Measurements from ENCODE around the gene DNAH14. TPM values are rescaled to one million over a fixed set of nuclear protein-coding genes. Genes with fewer than 3 reads are reported as not detected.
"Not testable (repeated sequence)": the region's sequence is repeated elsewhere in the genome, so short reads cannot be mapped to it uniquely, and the experiment has no call there.

The DNAH14 gene
- total and polyA plus RNA-seq, 9 of the 15 experiments (the other 6 are each of a cell fraction or from before 2014, with no cell fraction given): 58.4 to 142 (median 98.4) TPM

DNA sequence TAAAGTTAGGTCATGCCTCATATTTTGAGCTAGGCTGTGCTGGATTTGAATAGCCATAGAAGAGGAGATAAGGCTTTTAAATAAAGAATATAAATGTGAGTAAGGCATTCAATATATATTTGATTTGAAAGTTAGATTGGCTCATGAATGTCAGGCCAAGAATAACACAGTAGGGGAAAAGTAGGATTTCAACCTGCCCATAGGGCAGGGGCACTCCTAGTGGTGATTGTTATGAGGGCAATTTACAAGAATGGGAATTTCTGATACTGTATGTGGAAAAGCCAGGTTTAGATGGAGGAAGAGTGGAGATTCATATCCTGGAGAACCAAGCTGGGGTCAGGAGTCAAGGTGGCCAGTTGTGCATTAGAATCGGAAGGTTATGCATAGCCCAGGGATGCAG lies 74.9 kb downstream of the DNAH14 start:
- Histone ChIP-seq H3K9ac (ENCODE audit: insufficient read depth in 1 of 2, low read depth in 2 of 2, low read length in 2 of 2) (no peak overlapping the region), H2AFZ (ENCODE audit: low read depth, low read length) (no peak overlapping the region), H3K9me1 (ENCODE audit: control insufficient read depth, insufficient read depth, low read length) (no peaks in the 10 kb centered on the region), H4K20me1 (replicated peaks; ENCODE audit: control insufficient read depth, insufficient read depth, low read length) (no peaks in the 10 kb centered on the region), H3K27me3 (ENCODE audit: control insufficient read depth in 2 of 2, insufficient read depth in 2 of 2, low read length in 2 of 2) (no peaks in the 10 kb centered on the region), H3K4me2 (ENCODE audit: insufficient read depth, low read length) (no peak overlapping the region), H3K4me1 (replicated peaks in 1 of 2; ENCODE audit: control insufficient read depth in 2 of 2, insufficient read depth in 2 of 2, low read length in 2 of 2) (no peaks in the 10 kb centered on the region), H3K27ac (ENCODE audit: extremely low read depth, low read depth, low read length) (no peak overlapping the region), H3K9me3 (replicated peaks; ENCODE audit: control insufficient read depth, insufficient read depth, low read depth, low read length) (no peaks in the 10 kb centered on the region; the same call in 1 of the 2 replicates), H3K36me3 (ENCODE audit: control insufficient read depth, insufficient read depth, low read length) (no peaks in the 10 kb centered on the region), H3K79me2 (ENCODE audit: control insufficient read depth, insufficient read depth, low read length) (no peaks in the 10 kb centered on the region), H3K4me3 (no peak overlapping the region)
- FAIRE-seq (no peak), ATAC-seq (no peak), DNase-seq (ENCODE audit: extremely low read depth in 1 of 4, low spot score in 3 of 4) (no peak)
- intact Hi-C loops (cut with micrococcal nuclease): no loop called here
- in situ Hi-C loops (cut with MboI): no loop called here
- CTCF ChIA-PET (ENCODE audit: low intra/inter-chr PET ratio): no interaction called here
- no TSS peak for BruUV-seq (replicated peaks)
- no peak for TF ChIP-seq HSF4 (CRISPR knock-in tag; IDR thresholded peaks at IDR 0.05; ENCODE audit: borderline replicate concordance)
- TF ChIP-seq, protein P1, sequence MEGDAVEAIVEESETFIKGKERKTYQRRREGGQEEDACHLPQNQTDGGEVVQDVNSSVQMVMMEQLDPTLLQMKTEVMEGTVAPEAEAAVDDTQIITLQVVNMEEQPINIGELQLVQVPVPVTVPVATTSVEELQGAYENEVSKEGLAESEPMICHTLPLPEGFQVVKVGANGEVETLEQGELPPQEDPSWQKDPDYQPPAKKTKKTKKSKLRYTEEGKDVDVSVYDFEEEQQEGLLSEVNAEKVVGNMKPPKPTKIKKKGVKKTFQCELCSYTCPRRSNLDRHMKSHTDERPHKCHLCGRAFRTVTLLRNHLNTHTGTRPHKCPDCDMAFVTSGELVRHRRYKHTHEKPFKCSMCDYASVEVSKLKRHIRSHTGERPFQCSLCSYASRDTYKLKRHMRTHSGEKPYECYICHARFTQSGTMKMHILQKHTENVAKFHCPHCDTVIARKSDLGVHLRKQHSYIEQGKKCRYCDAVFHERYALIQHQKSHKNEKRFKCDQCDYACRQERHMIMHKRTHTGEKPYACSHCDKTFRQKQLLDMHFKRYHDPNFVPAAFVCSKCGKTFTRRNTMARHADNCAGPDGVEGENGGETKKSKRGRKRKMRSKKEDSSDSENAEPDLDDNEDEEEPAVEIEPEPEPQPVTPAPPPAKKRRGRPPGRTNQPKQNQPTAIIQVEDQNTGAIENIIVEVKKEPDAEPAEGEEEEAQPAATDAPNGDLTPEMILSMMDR (IDR thresholded peaks at IDR 0.05 in 2 of 3, conservative IDR thresholded peaks at IDR 0.05 in 1 of 3; ENCODE audit: insufficient read depth in 2 of 3, low read depth in 1 of 3, low read length in 3 of 3): peak; percentile 4 to 27 (median 14); a peak in 1 of 6 replicates
- POLR2A ChIA-PET: interaction anchor here (0.6 kb wide), 1 partner anchor 70 kb away, joined by 4 read pairs; no protein-coding TSS in a partner anchor
- 100% methylated on average over 1 of the region's 1 CpG for WGBS (ENCODE audit: insufficient coverage, low coverage, missing lambda C conversion rate)

DNA sequence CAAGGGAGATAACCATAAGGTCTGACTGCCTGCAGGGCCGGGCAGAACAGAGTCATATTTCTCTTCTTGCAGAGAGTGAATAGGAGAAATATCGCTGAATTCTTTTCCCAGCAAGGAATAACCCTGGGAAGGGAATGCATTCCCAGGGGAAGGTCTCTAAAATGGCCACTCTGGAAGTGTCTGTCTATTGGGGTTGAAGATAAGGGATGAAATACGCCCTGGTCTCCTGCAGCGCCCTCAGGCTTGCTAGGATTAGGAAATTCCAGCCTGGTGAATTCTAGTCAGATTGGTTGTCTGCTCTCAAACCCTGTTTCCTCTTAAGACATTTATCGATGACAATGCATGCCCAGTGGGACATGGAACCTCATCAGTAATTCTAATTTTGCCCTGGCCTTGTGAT lies 76.9 kb downstream of the DNAH14 start:
- H3K4me3 ChIP-seq; intact Hi-C loops (cut with micrococcal nuclease); H3K79me2 ChIP-seq (ENCODE audit: control insufficient read depth, insufficient read depth, low read length); H3K4me1 ChIP-seq (replicated peaks in 1 of 2; ENCODE audit: control insufficient read depth in 2 of 2, insufficient read depth in 2 of 2, low read length in 2 of 2); H3K27ac ChIP-seq (ENCODE audit: extremely low read depth, low read depth, low read length); H3K4me2 ChIP-seq (ENCODE audit: insufficient read depth, low read length); H3K9me3 ChIP-seq (replicated peaks; ENCODE audit: control insufficient read depth, insufficient read depth, low read depth, low read length); H3K36me3 ChIP-seq (ENCODE audit: control insufficient read depth, insufficient read depth, low read length); BruUV-seq (replicated peaks); in situ Hi-C loops (cut with MboI); POLR2A ChIA-PET; H2AFZ ChIP-seq (ENCODE audit: low read depth, low read length); CTCF ChIA-PET (ENCODE audit: low intra/inter-chr PET ratio); FAIRE-seq; H3K27me3 ChIP-seq (ENCODE audit: control insufficient read depth in 2 of 2, insufficient read depth in 2 of 2, low read length in 2 of 2); H3K9ac ChIP-seq (ENCODE audit: insufficient read depth in 1 of 2, low read depth in 2 of 2, low read length in 2 of 2); H4K20me1 ChIP-seq (replicated peaks; ENCODE audit: control insufficient read depth, insufficient read depth, low read length); H3K9me1 ChIP-seq (ENCODE audit: control insufficient read depth, insufficient read depth, low read length); ATAC-seq; DNase-seq (ENCODE audit: extremely low read depth in 1 of 4, low spot score in 3 of 4): not testable (repeated sequence)
- WGBS (ENCODE audit: insufficient coverage, low coverage, missing lambda C conversion rate): 75% methylated on average over 5 of the region's 5 CpGs

Measured in K562 (cell line).